ENCODE results near the gene ZRANB1. TPM values are rescaled to one million over a fixed set of nuclear protein-coding genes. Genes with fewer than 3 reads are reported as not detected.
"Not testable (repeated sequence)": the region's sequence is repeated elsewhere in the genome, so short reads cannot be mapped to it uniquely, and the experiment has no call there.

Gene ZRANB1
- total and polyA plus RNA-seq, 8 donors, result 4.3 to 12.2 (median 7.7) TPM

DNA sequence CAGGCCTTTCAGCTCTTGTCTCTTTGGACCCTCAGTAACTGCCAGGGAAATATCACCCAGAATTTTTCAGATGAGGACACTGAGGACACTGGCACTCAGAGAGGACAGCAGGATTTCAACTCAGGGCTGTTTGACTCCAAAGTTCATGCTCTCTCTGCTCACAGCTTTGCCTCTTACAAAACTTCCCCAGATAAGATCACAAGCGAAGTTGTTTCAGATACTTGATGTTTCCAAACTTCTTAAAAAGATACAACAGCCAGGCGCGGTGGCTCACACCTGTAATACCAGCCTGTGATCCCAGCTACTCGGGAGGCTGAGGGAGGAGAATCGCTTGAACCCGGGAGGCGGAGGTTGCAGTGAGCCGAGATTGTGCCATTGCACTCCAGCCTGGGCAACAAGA, 32.4 kb upstream of the ZRANB1 start:
- H3K27me3 ChIP-seq, result no peaks in the 10 kb centered on the region
- WGBS, 2 donors, result 78 to 83% methylated on average over 8 of the region's 8 CpGs
- no peak for DNase-seq
- H3K4me3 ChIP-seq, result no peak overlapping the region
- FAIRE-seq, result no peak
- ATAC-seq, result no peak
- no peaks in the 10 kb centered on the region for H3K36me3 ChIP-seq
- TF ChIP-seq, protein P1, sequence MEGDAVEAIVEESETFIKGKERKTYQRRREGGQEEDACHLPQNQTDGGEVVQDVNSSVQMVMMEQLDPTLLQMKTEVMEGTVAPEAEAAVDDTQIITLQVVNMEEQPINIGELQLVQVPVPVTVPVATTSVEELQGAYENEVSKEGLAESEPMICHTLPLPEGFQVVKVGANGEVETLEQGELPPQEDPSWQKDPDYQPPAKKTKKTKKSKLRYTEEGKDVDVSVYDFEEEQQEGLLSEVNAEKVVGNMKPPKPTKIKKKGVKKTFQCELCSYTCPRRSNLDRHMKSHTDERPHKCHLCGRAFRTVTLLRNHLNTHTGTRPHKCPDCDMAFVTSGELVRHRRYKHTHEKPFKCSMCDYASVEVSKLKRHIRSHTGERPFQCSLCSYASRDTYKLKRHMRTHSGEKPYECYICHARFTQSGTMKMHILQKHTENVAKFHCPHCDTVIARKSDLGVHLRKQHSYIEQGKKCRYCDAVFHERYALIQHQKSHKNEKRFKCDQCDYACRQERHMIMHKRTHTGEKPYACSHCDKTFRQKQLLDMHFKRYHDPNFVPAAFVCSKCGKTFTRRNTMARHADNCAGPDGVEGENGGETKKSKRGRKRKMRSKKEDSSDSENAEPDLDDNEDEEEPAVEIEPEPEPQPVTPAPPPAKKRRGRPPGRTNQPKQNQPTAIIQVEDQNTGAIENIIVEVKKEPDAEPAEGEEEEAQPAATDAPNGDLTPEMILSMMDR (IDR thresholded peaks at IDR 0.05), result no peak
- no peak overlapping the region for H3K27ac ChIP-seq
- no peaks in the 10 kb centered on the region for H3K4me1 ChIP-seq
- H3K9me3 ChIP-seq, result no peaks in the 10 kb centered on the region
- intact Hi-C loops (cut with DNase I), result no loop called here

- peak in 1 of 4 donors; percentile 20 for ATAC-seq
- peaks cover 0 to 4% (median 0%) of the 10 kb centered on the region in 3 donors for H3K4me1 ChIP-seq
- H3K4me3 ChIP-seq, result no peak overlapping the region
- DNase-seq, result no peak
- intact Hi-C loops (cut with DNase I), result no loop called here
- FAIRE-seq, result no peak
- WGBS, 2 donors, result 54 to 59% methylated on average over 14 of the region's 14 CpGs
- TF ChIP-seq, protein P1 (IDR thresholded peaks at IDR 0.05), result no peak
- no peaks in the 10 kb centered on the region for H3K36me3 ChIP-seq
- H3K27me3 ChIP-seq, result no peaks in the 10 kb centered on the region
- peak overlapping the region in 2 of 4 donors; percentile 14 to 24 for H3K27ac ChIP-seq
- H3K9me3 ChIP-seq, result no peaks in the 10 kb centered on the region
These were observed 30.5 kb upstream of the ZRANB1 start for GRCh38 chr10:124911124-124912067.

- DNase-seq, result no peak
- intact Hi-C loops (cut with DNase I), result no loop called here
- Histone ChIP-seq H3K4me1 (peaks cover 0 to 4% (median 0%) of the 10 kb centered on the region in 3 donors), H3K9me3 (no peaks in the 10 kb centered on the region), H3K36me3 (no peaks in the 10 kb centered on the region), H3K27me3 (no peaks in the 10 kb centered on the region), H3K4me3 (no peak overlapping the region), H3K27ac (no peak overlapping the region)
- WGBS, 2 donors, result 58 to 82% methylated on average over 5 of the region's 5 CpGs
- ATAC-seq, result no peak
- FAIRE-seq, result no peak
- TF ChIP-seq, protein P1 (IDR thresholded peaks at IDR 0.05), result no peak
These were observed 29.6 kb upstream of the ZRANB1 start for GRCh38 chr10:124912101-124912886.

DNA sequence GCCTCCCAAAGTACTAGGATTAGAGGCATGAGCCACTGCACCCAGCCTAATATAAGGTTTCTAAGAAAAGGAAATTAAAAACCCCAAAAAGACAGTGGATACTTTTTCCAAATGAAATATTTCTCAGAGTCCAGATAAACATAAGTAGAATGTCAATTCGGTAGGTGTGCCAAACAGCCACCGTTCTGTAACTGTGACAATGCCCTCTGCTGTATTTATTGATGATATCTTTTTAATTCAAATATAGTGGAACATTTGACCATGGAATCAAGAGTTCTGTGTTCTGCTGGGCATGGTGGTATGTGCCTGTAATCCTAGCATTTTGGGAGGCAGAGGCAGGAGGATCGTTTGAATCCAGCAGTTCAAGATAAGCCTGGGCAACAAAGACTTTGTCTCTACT, 28.8 kb upstream of the ZRANB1 start:
- Histone ChIP-seq H3K4me1 (peaks cover 0 to 6% (median under 1%) of the 10 kb centered on the region in 3 donors), H3K27me3 (no peaks in the 10 kb centered on the region), H3K36me3 (no peaks in the 10 kb centered on the region), H3K9me3 (no peaks in the 10 kb centered on the region), H3K27ac (no peak overlapping the region), H3K4me3 (no peak overlapping the region)
- no peak for ATAC-seq
- DNase-seq, result no peak
- 46 to 51% methylated on average over 3 of the region's 3 CpGs for WGBS, 2 donors
- TF ChIP-seq, protein P1 (IDR thresholded peaks at IDR 0.05), result no peak
- intact Hi-C loops (cut with DNase I), result no loop called here
- FAIRE-seq, result no peak

- H3K4me1 ChIP-seq, result peaks cover 0 to 17% (median 12%) of the 10 kb centered on the region in 3 donors
- H3K4me3 ChIP-seq; H3K27me3 ChIP-seq; H3K27ac ChIP-seq; H3K36me3 ChIP-seq; FAIRE-seq; DNase-seq; H3K9me3 ChIP-seq; ATAC-seq; intact Hi-C loops (cut with DNase I): not testable (repeated sequence)
- 86% methylated on average over 15 to 16 of the region's 16 CpGs for WGBS, 2 donors
These were observed 27.5 kb upstream of the ZRANB1 start for GRCh38 chr10:124914398-124914797.

All from pancreas (tissue), 10 donors.